ENCODE data around the gene GRAMD2A.

Gene GRAMD2A

GRCh38 chr15:72231066-72231832, 33.7 kb upstream of the GRAMD2A start, which contains the start of gene PKM (continued):
- no peak for TF ChIP-seq ZNF26 (tag by site-specific recombination; IDR thresholded peaks at IDR 0.05)
- no peak for TF ChIP-seq ZNF521 (tag by site-specific recombination; IDR thresholded peaks at IDR 0.05)
- TF ChIP-seq SCRT2 (tag by site-specific recombination; IDR thresholded peaks at IDR 0.05) = peak; percentile 100
- no peak for TF ChIP-seq GLI4 (tag by site-specific recombination; IDR thresholded peaks at IDR 0.05)
- TF ChIP-seq ZNF426 (tag by site-specific recombination; IDR thresholded peaks at IDR 0.05) = no peak
- TF ChIP-seq ZNF148 (tag by site-specific recombination; IDR thresholded peaks at IDR 0.05; ENCODE audit: borderline replicate concordance) = peak; percentile 84; the same call in 1 of the 2 replicates
- TF ChIP-seq ZNF580 (tag by site-specific recombination; IDR thresholded peaks at IDR 0.05) = peak; percentile 88
- TF ChIP-seq ZNF548 (tag by site-specific recombination; IDR thresholded peaks at IDR 0.05) = 0 out of 2 replicates have a peak, but pooled peaks have one; percentile 5
- TF ChIP-seq TCF7L2 (IDR thresholded peaks at IDR 0.05; ENCODE audit: borderline replicate concordance, low read depth, low read length) = peak; percentile 41; the same call in 1 of the 2 replicates
- no peak; the same call in 1 of the 2 replicates for TF ChIP-seq ZNF704 (tag by site-specific recombination; IDR thresholded peaks at IDR 0.05)
- TF ChIP-seq SP3 (tag by site-specific recombination; IDR thresholded peaks at IDR 0.05) = peak; percentile 98
- TF ChIP-seq ZNF132 (tag by site-specific recombination; IDR thresholded peaks at IDR 0.05; ENCODE audit: borderline replicate concordance) = no peak
- peak; percentile 94 for TF ChIP-seq GLIS2 (tag by site-specific recombination; IDR thresholded peaks at IDR 0.05)
- TF ChIP-seq ZSCAN4 (tag by site-specific recombination; IDR thresholded peaks at IDR 0.05) = no peak
- TF ChIP-seq ZNF629 (tag by site-specific recombination; IDR thresholded peaks at IDR 0.05) = peak; percentile 90
- TF ChIP-seq ZNF433 (tag by site-specific recombination; IDR thresholded peaks at IDR 0.05; ENCODE audit: low read depth) = no peak
- no peak for TF ChIP-seq ZNF791 (tag by site-specific recombination; IDR thresholded peaks at IDR 0.05)
- no peak for TF ChIP-seq ZNF529 (tag by site-specific recombination; IDR thresholded peaks at IDR 0.05; ENCODE audit: insufficient replicate concordance)
- TF ChIP-seq ZNF416 (tag by site-specific recombination; IDR thresholded peaks at IDR 0.05) = no peak
- TF ChIP-seq MZF1 (tag by site-specific recombination; IDR thresholded peaks at IDR 0.05; ENCODE audit: borderline replicate concordance) = no peak; the same call in 1 of the 2 replicates
- no peak for TF ChIP-seq ZNF214 (tag by site-specific recombination; IDR thresholded peaks at IDR 0.05; ENCODE audit: borderline replicate concordance)
- no peak for TF ChIP-seq ZNF555 (tag by site-specific recombination; conservative IDR thresholded peaks at IDR 0.05)
- no peak for TF ChIP-seq ZNF248 (tag by site-specific recombination; IDR thresholded peaks at IDR 0.05)
- TF ChIP-seq ZNF792 (tag by site-specific recombination; IDR thresholded peaks at IDR 0.05) = no peak
- no peak for TF ChIP-seq ZNF138 (tag by site-specific recombination; IDR thresholded peaks at IDR 0.05; ENCODE audit: borderline replicate concordance)
- peak; percentile 80 for TF ChIP-seq INSM2 (tag by site-specific recombination; IDR thresholded peaks at IDR 0.05)
- peak; percentile 89 for TF ChIP-seq ZIC2 (tag by site-specific recombination; IDR thresholded peaks at IDR 0.05)

Measured in HEK293 (cell line).